ENCODE data around the gene ANKLE1. TPM values are rescaled to one million over a fixed set of nuclear protein-coding genes. Genes with fewer than 3 reads are reported as not detected.

ANKLE1 gene
- total and polyA plus RNA-seq, 8 donors: 0.04 to 0.59 (median 0.13) TPM; not detected in 1

DNA sequence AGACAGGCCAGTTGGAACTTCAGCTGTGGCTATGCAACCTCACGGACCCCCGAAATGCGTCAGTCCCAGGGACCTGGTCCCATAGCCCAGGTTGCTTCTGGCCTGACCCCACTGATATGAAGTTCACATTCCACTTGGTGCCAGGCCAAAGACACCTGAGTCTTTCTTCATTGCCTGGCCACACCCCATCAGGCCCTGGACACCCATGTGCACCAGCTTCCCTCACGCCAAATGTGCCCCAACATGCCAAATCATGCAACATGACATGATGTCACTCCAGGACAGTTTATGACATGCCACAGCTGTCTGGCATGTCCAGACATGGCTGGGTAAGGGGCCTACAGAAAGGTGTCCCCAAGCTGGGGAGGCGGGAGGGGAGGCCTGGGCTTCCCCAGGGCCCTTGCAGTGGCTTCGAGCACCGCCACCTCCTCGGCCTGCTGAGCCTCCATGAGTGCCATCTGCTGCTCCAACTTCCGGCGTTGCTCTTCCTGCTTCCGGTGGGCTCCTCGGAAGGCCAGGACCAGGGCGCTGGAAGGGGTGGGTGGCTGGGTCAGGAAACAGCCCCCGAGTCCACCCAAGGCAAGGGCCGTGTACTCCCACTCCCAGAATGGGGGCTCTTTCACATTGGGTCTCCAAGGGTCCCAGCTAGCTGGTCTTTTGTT lies 31.7 kb upstream of the ANKLE1 start:
- FAIRE-seq (no peak), DNase-seq (peak in 1 of 6 donors; percentile 41), ATAC-seq (no peak)
- Histone ChIP-seq H3K4me3 (no peak overlapping the region), H3K9me3 (no peaks in the 10 kb centered on the region), H3K27me3 (no peaks in the 10 kb centered on the region), H3K36me3 (no peaks in the 10 kb centered on the region), H3K27ac (peak overlapping the region in 2 of 4 donors; percentile 84 to 91), H3K4me1 (peaks cover 18 to 28% (median 27%) of the 10 kb centered on the region in 3 donors)
- intact Hi-C loops (cut with DNase I): no loop called here
- 87 to 90% methylated on average over 15 of the region's 15 CpGs for WGBS, 2 donors
- TF ChIP-seq, protein P1, sequence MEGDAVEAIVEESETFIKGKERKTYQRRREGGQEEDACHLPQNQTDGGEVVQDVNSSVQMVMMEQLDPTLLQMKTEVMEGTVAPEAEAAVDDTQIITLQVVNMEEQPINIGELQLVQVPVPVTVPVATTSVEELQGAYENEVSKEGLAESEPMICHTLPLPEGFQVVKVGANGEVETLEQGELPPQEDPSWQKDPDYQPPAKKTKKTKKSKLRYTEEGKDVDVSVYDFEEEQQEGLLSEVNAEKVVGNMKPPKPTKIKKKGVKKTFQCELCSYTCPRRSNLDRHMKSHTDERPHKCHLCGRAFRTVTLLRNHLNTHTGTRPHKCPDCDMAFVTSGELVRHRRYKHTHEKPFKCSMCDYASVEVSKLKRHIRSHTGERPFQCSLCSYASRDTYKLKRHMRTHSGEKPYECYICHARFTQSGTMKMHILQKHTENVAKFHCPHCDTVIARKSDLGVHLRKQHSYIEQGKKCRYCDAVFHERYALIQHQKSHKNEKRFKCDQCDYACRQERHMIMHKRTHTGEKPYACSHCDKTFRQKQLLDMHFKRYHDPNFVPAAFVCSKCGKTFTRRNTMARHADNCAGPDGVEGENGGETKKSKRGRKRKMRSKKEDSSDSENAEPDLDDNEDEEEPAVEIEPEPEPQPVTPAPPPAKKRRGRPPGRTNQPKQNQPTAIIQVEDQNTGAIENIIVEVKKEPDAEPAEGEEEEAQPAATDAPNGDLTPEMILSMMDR (IDR thresholded peaks at IDR 0.05): no peak

GRCh38 chr19:17254636-17255035 lies 27.1 kb upstream of the ANKLE1 start:
- DNase-seq: no peak
- Histone ChIP-seq H3K36me3 (no peaks in the 10 kb centered on the region), H3K27ac (peak overlapping the region in 3 of 4 donors; percentile 38 to 70 (median 45)), H3K27me3 (no peaks in the 10 kb centered on the region), H3K4me3 (no peak overlapping the region), H3K9me3 (no peaks in the 10 kb centered on the region), H3K4me1 (peaks cover 0 to 15% (median 8%) of the 10 kb centered on the region in 3 donors)
- intact Hi-C loops (cut with DNase I): no loop called here
- 83 to 88% methylated on average over 10 of the region's 10 CpGs for WGBS, 2 donors
- FAIRE-seq: no peak
- no peak for ATAC-seq
- TF ChIP-seq, protein P1 (IDR thresholded peaks at IDR 0.05): no peak

GRCh38 chr19:17255150-17255621 lies 26.5 kb upstream of the ANKLE1 start:
- no peak overlapping the region for H3K4me3 ChIP-seq
- peaks cover 0 to 17% (median 9%) of the 10 kb centered on the region in 3 donors for H3K4me1 ChIP-seq
- no peak for FAIRE-seq
- H3K27ac ChIP-seq: peak overlapping the region; percentile 38 to 70 (median 54)
- TF ChIP-seq, protein P1 (IDR thresholded peaks at IDR 0.05): no peak
- 19 to 39% methylated on average over 17 to 18 of the region's 18 CpGs for WGBS, 2 donors
- peak; percentile 65 to 88 (median 74) for ATAC-seq
- H3K27me3 ChIP-seq: no peaks in the 10 kb centered on the region
- intact Hi-C loops (cut with DNase I): no loop called here
- H3K9me3 ChIP-seq: no peaks in the 10 kb centered on the region
- no peaks in the 10 kb centered on the region for H3K36me3 ChIP-seq
- DNase-seq: peak in 5 of 6 donors; percentile 53 to 84 (median 69)

GRCh38 chr19:17256130-17256529 lies 25.6 kb upstream of the ANKLE1 start:
- TF ChIP-seq, protein P1 (IDR thresholded peaks at IDR 0.05): no peak
- ATAC-seq: no peak
- intact Hi-C loops (cut with DNase I): no loop called here
- no peak for DNase-seq
- H3K9me3 ChIP-seq: no peaks in the 10 kb centered on the region
- H3K27ac ChIP-seq: peak overlapping the region in 1 of 4 donors; percentile 70
- no peak for FAIRE-seq
- H3K36me3 ChIP-seq: no peaks in the 10 kb centered on the region
- H3K4me3 ChIP-seq: no peak overlapping the region
- H3K4me1 ChIP-seq: peaks cover 4 to 22% (median 9%) of the 10 kb centered on the region in 3 donors
- no peaks in the 10 kb centered on the region for H3K27me3 ChIP-seq
- 93 to 97% methylated on average over 3 of the region's 3 CpGs for WGBS, 2 donors
